ENCODE data around the gene SNAP25. TPM values are rescaled to one million over a fixed set of nuclear protein-coding genes. Genes with fewer than 3 reads are reported as not detected.

The SNAP25 gene
- total and polyA plus RNA-seq, 9 of the 15 experiments (the other 6 are each of a cell fraction or from before 2014, with no cell fraction given): 0.07 TPM; not detected in 8

GRCh38 chr20:10324198-10324847 is 105.7 kb downstream of the SNAP25 start:
- Histone ChIP-seq H3K9ac (ENCODE audit: insufficient read depth in 1 of 2, low read depth in 2 of 2, low read length in 2 of 2) (no peak overlapping the region), H3K79me2 (ENCODE audit: control insufficient read depth, insufficient read depth, low read length) (no peaks in the 10 kb centered on the region), H2AFZ (ENCODE audit: low read depth, low read length) (no peak overlapping the region), H3K9me1 (ENCODE audit: control insufficient read depth, insufficient read depth, low read length) (no peaks in the 10 kb centered on the region), H4K20me1 (replicated peaks; ENCODE audit: control insufficient read depth, insufficient read depth, low read length) (no peaks in the 10 kb centered on the region; the same call in 1 of the 2 replicates), H3K27me3 (ENCODE audit: control insufficient read depth in 2 of 2, insufficient read depth in 2 of 2, low read length in 2 of 2) (no peaks in the 10 kb centered on the region), H3K4me1 (replicated peaks in 1 of 2; ENCODE audit: control insufficient read depth in 2 of 2, insufficient read depth in 2 of 2, low read length in 2 of 2) (no peaks in the 10 kb centered on the region), H3K27ac (ENCODE audit: extremely low read depth, low read depth, low read length) (no peak overlapping the region), H3K4me2 (ENCODE audit: insufficient read depth, low read length) (no peak overlapping the region), H3K4me3 (no peak overlapping the region), H3K9me3 (replicated peaks; ENCODE audit: control insufficient read depth, insufficient read depth, low read depth, low read length) (no peaks in the 10 kb centered on the region), H3K36me3 (ENCODE audit: control insufficient read depth, insufficient read depth, low read length) (no peaks in the 10 kb centered on the region)
- no peak for ATAC-seq
- intact Hi-C loops (cut with micrococcal nuclease): no loop called here
- in situ Hi-C loops (cut with MboI): no loop called here
- 0% methylated on average over 4 of the region's 8 CpGs for WGBS (ENCODE audit: insufficient coverage, low coverage, missing lambda C conversion rate)
- DNase-seq (ENCODE audit: extremely low read depth in 1 of 4, low spot score in 3 of 4): no peak
- ChIA-PET CTCF (ENCODE audit: low intra/inter-chr PET ratio) (no interaction called here), POLR2A (interaction anchor here (0.6 kb wide), 1 partner anchor 98 kb away, joined by 3 read pairs; no protein-coding TSS in a partner anchor)
- FAIRE-seq: no peak
- no TSS peak for BruUV-seq (replicated peaks)
- no peak for TF ChIP-seq E2F8 (IDR thresholded peaks at IDR 0.05; ENCODE audit: low read depth, partially characterized antibody)
- no peak for TF ChIP-seq ZZZ3 (IDR thresholded peaks at IDR 0.05)
- TF ChIP-seq EGR1 (conservative IDR thresholded peaks at IDR 0.05): no peak
- no peak for TF ChIP-seq NFIX (CRISPR knock-in tag; IDR thresholded peaks at IDR 0.05; ENCODE audit: low read depth)
- TF ChIP-seq ZNF174 (CRISPR knock-in tag; IDR thresholded peaks at IDR 0.05): no peak
- TF ChIP-seq SRSF9 (IDR thresholded peaks at IDR 0.05; ENCODE audit: borderline replicate concordance, low read depth, low read length): no peak
- no peak for TF ChIP-seq HMGN3 (IDR thresholded peaks at IDR 0.05; ENCODE audit: borderline replicate concordance, extremely low read depth, insufficient read length, low read depth, low read length)
- no peak for TF ChIP-seq RBFOX2 (IDR thresholded peaks at IDR 0.05; ENCODE audit: low read depth, low read length)
- no peak for TF ChIP-seq PHB (CRISPR knock-in tag; IDR thresholded peaks at IDR 0.05)
- TF ChIP-seq SREBF1 (IDR thresholded peaks at IDR 0.05; ENCODE audit: borderline replicate concordance, low read depth, low read length): no peak
- TF ChIP-seq ZNF212 (CRISPR knock-in tag; IDR thresholded peaks at IDR 0.05): no peak
- TF ChIP-seq ZNF780A (CRISPR knock-in tag; IDR thresholded peaks at IDR 0.05): no peak
- no peak for TF ChIP-seq TRIM25 (IDR thresholded peaks at IDR 0.05; ENCODE audit: borderline replicate concordance)
- TF ChIP-seq ZNF239 (CRISPR knock-in tag; IDR thresholded peaks at IDR 0.05): no peak
- TF ChIP-seq SMC3 (conservative IDR thresholded peaks at IDR 0.05; ENCODE audit: insufficient read depth, low read depth, low read length): no peak
- TF ChIP-seq E2F5 (CRISPR knock-in tag; IDR thresholded peaks at IDR 0.05): no peak
- no peak for TF ChIP-seq GATAD2A (IDR thresholded peaks at IDR 0.05)
- TF ChIP-seq TEAD1 (CRISPR knock-in tag; IDR thresholded peaks at IDR 0.05): no peak
